Mammary epithelial cell (primary cell): ENCODE measurements around the gene SLC19A1.

Experiments used
- CTCF ChIP-seq, 2 donors: IDR thresholded peaks in 1 of 2; conservative IDR thresholded peaks in 1 of 2; 2 replicates each; pipeline ENCODE4 v1.5.1; 2011 to 2012; ENCODE audit warnings: inconsistent platforms in 2 of 2, low read length in 2 of 2, mild to moderate bottlenecking in 2 of 2, control low read depth in 1 of 2, low read depth in 1 of 2; ENCODE audit not compliant: insufficient read depth in 1 of 2; ENCODE audit errors: extremely low read depth in 1 of 2
- EZH2 ChIP-seq: IDR thresholded peaks from 2 replicates; pipeline ENCODE4 v1.6.1; 2012; ENCODE audit warnings: low read length, inconsistent platforms, borderline replicate concordance

DNA sequence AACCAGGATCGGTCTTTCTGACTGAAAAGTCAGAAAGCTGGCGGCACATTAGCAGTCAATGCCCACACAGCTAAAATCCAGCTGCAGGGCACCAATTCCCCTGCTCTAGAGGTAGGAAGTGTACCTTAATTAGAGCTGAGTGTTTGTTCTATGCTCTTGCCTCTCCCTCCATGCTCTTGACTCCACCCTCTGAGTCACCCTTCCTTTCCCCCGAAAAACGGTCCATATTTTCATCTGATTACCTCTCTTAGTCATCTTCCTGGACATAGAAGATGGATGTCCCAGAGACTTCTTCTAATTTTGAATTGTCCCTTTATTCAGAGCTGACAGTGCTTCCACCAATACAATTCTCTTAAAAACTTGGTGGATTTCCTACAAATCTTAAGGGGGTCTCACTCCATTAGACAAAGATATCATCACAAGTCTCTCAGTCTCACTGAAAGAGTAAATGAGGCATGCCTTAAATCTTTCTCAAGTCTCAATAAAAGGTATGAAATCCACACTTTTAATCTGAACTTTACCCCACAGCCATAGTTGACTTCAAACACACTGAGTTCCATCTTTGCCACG, 44.1 kb upstream of the SLC19A1 start:
- TF ChIP-seq CTCF (conservative IDR thresholded peaks at IDR 0.05 in 1 of 2, IDR thresholded peaks at IDR 0.05 in 1 of 2; ENCODE audit: extremely low read depth in 1 of 2, insufficient read depth in 1 of 2, low read depth in 1 of 2, low read length in 2 of 2) (no peak), EZH2 (no peak)
